ENCODE measurements around the gene KDM4D. TPM values are rescaled to one million over a fixed set of nuclear protein-coding genes. Genes with fewer than 3 reads are reported as not detected.

KDM4D gene
- total RNA-seq, 1 donor from 2014 or later = 3.2 TPM

- TF ChIP-seq CTCF (conservative IDR thresholded peaks at IDR 0.05) = no peak
- no peaks in the 10 kb centered on the region for H3K36me3 Mint-ChIP-seq (ENCODE audit: low read depth)
Observed at GRCh38 chr11:95044010-95044409, 70.5 kb downstream of the KDM4D start.

GRCh38 chr11:95045812-95046211 is 72.3 kb downstream of the KDM4D start:
- no peak overlapping the region for H3K27ac Mint-ChIP-seq (ENCODE audit: unreplicated experiment)

More at GRCh38 chr11:95044010-95044409, 70.5 kb downstream of the KDM4D start:
- Mint-ChIP-seq H3K27me3 (ENCODE audit: low read depth) (no peaks in the 10 kb centered on the region), H3K9me3 (no peaks in the 10 kb centered on the region), H3K4me1 (peaks cover 18% of the 10 kb centered on the region), H3K27ac (ENCODE audit: unreplicated experiment) (no peak overlapping the region), H3K4me3 (no peak overlapping the region)
- no peak for DNase-seq (ENCODE audit: low read depth, low spot score)

More at GRCh38 chr11:95045812-95046211, 72.3 kb downstream of the KDM4D start:
- Mint-ChIP-seq H3K36me3 (ENCODE audit: low read depth) (no peaks in the 10 kb centered on the region), H3K4me1 (peaks cover 18% of the 10 kb centered on the region), H3K27me3 (ENCODE audit: low read depth) (no peaks in the 10 kb centered on the region), H3K9me3 (no peaks in the 10 kb centered on the region), H3K4me3 (no peak overlapping the region)
- TF ChIP-seq CTCF (conservative IDR thresholded peaks at IDR 0.05) = no peak
- DNase-seq (ENCODE audit: low read depth, low spot score) = no peak

Other genes starting within 250 kb of the KDM4D start
- gene AMOTL1, start 205.4 kb upstream of the KDM4D start, total RNA-seq = 67.5 and 69.0 TPM in 2 replicates
- gene CWC15, start 153 bp upstream of the KDM4D start, total RNA-seq = 80.2 and 88.0 TPM in 2 replicates
- not detected in 2 replicates for gene KDM4E, start 51.5 kb downstream of the KDM4D start, total RNA-seq
- gene KDM4F, start 75.7 kb downstream of the KDM4D start, total RNA-seq = not detected in 2 replicates
- 32.5 and 40.4 TPM in 2 replicates for gene SRSF8, start 93.2 kb downstream of the KDM4D start, total RNA-seq
- gene ENDOD1, start 116.1 kb downstream of the KDM4D start, total RNA-seq = 12.3 and 12.5 TPM in 2 replicates

Data from neural crest cell (in vitro differentiated cells).